Measurements from ENCODE around the gene ZDHHC22.
A peak's percentile ranks its signal among the peaks of the same experiment; 100 is the strongest.

The ZDHHC22 gene

DNA sequence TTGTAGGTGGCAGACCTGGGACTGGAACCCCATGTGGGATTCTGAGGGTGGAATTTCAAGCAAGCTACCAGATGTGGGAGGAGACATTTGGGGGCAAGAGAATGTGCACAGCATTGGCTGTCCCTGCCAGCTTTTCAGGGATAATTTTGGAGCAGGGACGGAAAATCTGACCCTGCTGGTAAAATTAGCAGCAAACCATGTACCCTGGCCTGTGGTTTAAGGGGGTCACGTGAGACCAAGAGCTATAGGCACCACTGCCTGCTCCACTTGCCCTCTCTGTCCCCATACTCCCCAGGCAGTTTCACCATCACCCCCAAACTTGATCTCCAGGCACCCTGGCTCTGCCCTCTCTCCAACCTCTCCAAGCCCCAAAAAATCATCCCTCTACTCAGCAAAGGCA lies 13.5 kb upstream of the ZDHHC22 start:
- peak; percentile 34 for DNase-seq

DNA sequence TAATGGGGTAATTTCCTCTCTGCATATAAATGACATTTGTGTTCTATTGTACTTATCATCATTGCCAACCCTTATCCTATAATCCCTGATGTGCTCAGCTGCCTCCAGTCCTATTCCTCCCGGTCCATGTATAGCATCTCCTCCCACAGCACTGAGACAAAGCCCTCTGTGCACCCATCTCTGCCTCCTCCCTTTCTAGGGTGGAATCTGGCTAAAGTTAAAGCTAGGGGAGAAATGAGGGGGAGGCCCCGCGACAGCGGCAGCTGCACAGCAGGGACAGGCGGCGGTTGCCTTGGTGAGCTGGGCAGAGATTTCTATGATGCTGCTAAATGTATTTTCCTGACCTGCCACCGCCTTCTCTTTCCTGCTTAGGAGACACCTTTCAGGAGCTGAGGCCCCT lies 12.8 kb upstream of the ZDHHC22 start:
- no peak for DNase-seq

DNA sequence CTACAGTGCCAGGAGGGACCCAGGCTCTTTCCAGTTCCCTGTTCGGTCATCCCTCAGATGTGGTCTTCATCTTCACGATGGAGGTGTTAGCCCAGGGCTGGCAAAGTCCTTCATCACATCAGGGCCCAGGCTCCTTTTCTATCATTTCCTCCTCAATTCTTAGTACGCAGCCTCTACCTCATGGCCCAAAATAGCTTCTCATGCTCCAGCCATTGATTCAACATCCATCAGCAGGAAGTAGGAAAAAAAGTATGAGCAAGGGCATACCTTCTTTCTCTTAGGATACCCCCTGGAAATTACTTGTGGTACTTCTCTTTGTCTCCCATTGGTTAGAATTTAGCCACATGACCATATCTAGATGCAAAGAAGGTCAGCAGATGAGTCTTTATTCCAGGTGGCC lies 12.2 kb upstream of the ZDHHC22 start:
- DNase-seq: no peak

DNA sequence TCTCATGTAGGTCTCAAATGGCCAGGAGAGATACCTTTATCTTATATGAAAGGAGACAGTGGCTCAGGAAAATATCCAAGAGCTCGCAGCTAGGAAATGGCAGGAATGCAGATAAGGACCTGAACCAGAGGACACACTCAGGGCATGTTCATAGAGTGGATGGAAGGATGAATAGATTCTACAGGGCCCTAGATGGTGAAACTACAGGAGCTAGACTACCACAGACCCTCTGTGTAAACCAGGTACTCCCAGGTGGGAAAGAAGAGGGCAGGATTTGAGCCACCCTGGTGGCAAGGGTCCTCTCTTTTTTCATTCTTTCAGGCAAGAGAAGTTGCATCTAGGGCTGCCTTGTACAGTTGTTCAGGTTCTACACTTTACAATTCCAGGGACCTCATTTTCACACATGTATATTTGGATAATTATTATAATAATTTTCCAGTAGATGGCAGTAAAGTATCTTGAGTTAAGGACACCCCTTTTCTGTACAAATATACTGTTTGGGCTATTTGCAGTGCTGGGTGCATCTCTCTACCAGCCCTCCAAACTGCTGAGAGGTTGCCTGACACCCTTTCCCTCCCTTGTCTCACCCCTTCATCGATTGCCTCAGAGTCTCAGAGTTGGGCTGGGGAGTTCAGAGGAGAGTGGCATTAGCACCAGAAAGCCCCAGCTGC lies 10.5 kb upstream of the ZDHHC22 start:
- no peak for DNase-seq

DNA sequence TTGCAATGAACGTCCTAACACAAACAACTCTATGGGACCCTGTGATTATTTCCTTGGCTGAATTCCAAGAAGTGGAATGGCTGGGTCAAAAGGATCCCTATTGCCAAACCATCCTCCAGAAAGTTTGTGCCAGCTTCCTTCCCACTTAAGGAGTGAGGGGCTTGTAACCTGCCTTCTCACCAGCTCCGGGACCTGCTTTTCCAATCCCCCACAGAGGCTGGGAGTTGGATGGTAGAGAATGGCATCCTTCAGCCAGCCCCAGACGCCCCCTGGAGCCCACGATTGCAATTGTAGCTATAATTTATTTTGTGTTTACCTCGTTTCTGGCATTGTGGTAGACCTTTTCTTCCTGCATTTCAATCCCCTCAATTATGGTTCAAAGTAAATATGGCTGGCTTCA lies 9.7 kb upstream of the ZDHHC22 start:
- no peak for DNase-seq

DNA sequence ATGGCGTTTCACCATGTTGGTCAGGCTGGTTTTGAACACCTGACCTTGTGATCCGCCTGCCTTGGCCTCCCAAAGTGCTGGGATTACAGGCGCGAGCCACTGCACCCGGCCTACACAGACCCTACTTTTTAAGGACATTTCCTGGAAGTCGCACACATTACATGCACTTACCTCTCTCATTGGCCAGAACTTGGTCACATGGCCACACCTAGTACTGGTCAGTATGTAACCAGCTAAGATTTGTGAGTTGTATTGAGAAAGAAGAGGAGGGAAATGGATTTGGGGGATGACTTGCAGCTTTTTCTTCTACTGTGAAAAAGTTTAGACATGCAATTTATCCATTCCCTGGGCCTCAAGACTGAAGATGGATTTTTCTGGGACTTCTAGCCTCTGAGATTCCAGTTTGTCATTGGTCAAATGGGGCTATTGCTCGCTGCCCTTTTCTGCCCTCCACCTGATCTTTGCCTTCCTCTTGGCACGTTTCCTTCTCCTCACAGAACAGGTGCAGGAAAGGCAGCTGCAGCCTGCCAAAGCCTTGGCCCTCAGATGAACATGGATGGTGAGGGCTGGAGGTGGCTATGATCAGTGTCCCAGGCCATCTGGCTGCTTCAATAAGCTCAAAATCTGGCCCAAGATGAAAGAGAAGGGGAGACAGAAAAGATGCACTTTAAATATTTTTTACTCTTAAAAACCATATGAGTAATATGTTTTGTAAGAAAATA lies 7.1 kb upstream of the ZDHHC22 start:
- DNase-seq: no peak

DNA sequence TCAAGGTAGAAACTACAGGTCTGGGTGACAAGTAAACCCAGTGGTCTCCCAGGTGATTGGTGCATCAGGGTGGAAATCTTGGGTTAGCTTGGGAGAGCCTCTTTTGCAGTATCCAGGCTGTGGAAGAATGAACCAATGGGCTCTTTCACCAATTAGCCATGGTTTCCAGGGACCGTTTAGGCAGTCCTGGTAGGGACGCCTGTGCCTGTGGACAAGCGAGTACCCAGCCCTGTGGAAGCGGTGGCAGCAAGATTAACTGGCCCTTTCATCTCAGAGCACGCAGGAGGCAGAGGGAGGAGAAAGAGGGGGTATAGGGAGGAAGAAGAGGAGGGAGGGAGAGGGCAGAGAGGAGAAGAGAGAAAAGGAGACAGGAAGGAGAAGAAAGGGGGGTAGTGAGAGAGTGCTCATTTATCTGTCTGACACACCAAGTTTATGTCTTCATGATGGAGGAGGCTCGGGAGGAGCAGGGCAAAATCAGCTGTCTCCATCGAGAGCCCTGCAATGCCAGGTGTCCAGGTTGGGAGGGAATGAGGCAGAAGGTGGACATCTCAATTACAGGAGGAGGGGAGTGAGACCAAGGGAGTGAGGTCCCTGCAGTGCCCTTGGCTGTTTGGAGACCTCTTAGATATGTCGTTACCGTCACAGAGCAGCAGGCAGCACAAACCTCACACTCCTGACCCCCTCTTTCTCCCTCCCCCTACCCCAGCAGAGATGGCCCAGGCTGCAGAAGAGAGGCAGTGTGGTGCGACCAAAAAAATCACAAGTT lies 4.6 kb upstream of the ZDHHC22 start:
- DNase-seq: no peak

DNA sequence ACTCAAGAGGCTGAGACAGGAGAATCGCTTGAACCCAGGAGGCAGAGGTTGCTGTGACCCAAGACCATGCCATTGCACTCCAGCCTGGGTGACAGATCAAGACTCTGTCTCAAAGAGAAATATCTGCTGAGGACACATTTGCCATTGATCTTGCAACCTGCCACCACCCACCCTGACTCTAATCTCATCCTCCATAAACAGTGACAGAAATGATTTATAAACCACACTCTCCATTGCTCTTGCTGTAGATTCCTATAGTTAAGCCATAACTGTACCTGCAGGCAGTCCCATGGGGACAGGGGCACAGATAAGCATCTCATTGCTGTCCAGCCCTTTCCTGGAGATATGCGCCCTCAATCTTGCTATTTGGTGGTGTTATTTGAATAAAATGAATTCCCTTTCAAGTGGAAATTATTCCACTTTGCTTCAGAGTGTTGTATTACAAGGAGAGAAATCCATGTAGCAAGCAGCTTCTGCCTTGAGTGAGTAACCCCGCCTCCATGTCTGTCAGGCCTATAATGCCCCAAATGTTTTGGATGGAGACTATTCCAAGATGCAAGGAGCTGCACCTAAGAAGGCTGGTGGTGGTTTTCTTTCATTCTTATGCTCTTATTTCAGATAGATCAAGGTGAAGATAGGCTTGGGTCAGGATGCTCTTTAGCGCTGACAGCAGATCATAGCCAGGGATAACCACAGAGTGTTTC lies 3.0 kb upstream of the ZDHHC22 start:
- no peak for DNase-seq

DNA sequence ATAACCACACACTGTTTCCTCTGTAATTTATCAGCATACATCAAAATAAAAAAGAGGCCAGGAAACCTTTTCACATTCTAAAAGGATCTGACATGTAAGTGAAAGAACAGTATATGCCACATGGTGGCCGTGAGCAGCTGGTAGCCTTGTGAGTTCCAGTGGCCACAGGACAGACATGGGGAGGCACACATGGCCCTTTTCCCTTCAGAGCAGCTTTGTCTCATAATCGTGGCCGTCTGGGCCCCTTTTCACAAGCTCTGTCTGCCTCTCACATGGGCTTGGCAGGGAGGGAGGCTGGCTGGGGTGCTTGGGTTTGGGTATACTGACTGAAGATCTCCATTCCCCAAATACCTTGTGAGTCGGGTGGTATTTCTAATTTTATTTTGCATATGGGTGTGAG lies 1.5 kb upstream of the ZDHHC22 start:
- no peak for DNase-seq

DNA sequence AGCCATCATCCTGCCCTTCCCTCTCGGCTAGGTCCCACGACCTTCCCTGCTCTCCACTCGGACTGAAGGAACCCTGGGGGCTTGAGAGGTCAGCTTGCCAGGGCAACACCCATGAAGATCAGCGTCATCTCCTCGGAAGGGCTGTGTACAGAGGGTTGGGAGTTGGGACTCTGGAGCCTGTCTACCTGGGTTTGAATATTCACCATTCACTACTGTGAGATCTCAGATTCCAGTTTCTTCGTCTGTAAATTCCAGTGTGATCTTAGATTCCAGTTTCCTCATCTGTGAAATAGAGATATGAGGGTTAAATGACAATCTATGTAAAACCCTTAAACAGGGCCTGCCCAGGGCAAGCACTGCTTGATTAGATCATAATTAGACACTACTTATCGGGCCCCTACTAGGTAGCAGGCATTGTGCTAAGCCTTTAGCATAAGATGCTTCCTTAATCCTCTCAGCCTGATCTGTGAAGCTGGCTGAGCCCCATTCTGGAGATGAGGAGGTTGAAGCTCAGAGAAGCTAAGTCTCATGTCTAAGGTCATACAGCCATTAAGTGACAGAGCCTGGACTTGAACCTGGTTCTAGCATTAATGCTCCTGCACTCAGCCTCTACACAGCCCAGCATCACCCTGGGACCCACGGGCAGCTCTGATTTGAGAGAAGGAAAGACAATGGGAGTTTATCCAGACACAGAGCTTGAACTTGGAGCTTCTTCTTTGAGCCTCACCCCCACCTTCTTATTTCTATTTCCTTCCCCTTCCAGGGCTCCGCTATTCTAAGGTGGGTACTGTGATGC lies 612 bp upstream of the ZDHHC22 start:
- DNase-seq: no peak

DNA sequence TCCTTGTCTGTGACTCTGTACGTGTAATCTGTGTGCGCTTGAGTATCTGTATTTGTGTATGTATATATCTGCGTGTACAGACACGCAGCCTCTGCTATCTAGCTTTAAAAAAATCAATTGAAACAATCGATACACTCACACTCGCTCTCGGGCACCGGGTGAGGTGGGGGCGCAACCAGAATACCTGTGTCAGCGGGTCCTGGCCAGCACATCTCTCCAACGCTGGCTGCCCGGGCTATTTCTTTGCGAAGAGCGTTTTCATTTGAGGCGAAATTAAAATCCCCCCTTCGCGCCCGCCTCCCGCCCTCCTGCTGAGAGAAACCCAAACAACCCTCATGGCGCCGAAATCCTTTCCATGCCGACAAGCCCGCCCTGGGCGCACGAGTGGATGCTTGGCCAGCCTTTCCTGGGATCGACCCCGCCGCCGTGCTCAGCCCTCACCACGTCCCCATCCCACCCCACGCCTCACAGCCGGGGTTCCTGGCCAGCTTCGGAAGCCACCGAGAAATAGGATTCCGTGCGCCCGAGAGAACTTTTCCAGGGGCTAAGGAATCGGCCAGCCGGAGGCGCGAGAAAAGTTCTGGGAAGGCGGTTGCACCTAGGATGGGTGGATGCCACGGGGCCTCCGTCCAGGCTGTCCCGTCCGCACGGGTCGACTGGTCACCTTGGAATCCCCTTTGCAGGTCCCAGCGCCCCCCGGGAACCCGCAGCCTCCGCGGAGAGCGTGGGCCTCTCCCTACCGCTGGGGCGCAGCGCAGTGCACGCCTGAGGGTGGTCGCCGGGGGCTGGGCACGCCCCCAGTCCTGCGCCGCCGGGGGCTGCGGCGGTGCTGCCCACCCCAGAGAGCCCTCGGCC lies 1.0 kb downstream of the ZDHHC22 start:
- no peak for DNase-seq

DNA sequence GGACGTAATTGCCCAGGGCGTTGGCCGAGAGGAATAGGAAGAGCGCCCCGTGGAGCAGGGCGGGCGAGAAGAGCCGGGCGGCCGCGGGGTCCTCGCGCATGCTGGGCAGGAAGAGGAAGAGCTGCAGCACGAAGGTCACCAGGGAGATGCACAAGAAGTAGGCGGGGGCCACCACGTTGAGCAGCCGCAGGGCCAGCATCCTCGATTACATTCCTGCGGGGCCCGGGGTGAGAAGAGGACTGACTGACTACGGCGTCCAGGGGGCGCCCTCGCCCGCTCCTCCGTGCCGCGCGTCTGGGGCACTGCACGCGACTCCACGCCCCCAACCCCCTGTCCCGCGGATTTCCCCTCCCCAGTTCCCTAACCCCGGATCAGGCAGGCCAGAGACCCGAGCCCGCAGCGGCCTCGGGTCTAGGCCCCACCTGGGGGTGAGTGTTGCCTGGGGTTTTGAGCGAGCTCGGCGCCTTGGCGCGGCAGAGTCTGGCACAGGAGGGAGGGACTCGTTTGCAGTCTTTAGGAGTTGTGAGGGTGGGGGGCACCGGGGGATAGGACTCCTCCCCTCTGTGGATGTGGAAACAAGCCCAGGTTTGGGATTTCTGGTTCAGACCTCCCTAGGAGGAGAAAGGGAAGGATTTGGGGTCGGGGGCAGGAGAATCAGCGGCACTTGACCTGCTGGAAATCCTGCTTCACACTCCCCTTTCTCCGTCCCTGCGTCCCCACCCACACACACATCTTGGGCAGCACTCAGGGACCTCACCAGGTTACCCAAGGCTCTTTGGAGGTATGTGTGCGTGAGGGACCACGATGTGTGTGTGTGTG lies 1.8 kb downstream of the ZDHHC22 start:
- DNase-seq: no peak

DNA sequence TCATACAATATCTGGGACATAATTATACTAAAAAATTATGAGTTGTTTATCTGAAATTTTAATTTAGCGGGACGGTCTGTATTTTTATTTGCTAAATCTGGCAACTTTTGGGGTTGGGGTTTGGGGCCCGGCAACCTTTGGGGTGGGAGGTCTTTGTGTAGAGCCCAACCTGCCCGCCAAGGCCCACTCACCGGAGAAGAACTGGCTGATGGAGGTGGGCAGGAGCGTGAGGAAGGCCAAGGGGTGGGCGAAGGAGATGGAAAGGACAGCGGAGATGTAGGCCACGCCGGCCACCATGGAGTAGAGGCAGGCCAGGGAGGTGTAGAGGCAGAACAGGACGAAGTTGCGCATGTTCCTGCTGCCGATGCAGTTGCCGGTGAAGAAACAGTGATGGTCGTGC lies 2.6 kb downstream of the ZDHHC22 start:
- DNase-seq: no peak

DNA sequence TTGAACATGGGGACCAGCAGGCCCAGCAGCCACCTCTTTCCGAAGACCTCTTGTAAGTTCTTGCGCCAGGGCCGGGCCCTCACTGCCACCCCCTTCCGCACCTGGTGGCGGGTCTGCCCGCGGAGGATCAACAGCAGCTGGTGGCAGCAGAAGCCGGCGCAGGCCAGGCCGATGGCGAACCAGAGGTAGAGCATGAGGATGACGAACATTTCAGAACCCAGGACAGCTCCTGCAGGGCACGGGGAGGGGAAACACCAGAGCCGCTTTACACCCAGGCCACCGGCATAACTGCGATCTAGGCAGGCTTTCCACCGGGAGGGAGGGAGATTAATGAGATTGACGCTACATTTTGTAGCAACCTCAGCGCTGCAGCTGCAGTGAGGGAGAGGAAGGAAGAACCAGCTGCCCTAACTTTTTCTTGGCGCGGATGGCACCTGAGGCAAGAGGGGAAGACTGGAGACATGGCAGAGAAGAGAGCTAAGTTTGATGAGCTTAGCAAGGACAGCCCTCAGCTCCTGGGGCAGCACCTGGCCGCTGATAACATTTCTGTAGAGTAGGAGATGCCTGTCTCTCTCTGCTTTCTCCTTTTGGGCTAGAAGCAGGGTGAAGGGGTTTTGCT lies 7.8 kb downstream of the ZDHHC22 start:
- peak; percentile 80 for DNase-seq

DNA sequence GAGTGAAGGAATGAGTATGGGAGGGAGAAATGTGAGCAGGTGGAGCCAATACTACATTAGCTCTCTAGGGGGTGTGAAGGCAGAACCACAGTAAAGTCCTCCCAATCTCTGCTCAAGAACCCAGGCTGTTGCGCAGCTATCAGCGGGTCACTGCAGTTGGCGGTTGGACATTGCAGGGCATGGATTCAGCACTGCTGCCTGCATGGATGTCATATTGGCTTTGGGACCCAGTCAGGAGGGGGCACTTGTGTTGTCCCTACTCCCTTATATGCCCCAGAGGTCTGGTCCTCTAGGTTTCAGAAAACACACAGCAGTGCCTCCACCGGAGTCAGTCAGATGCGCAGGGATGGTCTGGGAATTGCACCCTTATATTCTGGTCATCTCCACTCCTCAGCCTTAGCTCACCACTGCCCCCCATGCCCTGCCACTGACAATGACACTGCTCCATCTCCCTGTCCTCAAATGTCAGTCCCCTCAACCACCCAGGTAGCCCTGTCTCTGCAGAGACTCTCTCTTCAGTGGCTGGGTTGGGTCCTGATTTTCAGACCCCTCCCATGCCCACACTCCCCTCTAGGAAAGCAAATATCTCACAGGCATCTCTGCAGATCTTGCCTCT lies 9.6 kb downstream of the ZDHHC22 start:
- no peak for DNase-seq

DNA sequence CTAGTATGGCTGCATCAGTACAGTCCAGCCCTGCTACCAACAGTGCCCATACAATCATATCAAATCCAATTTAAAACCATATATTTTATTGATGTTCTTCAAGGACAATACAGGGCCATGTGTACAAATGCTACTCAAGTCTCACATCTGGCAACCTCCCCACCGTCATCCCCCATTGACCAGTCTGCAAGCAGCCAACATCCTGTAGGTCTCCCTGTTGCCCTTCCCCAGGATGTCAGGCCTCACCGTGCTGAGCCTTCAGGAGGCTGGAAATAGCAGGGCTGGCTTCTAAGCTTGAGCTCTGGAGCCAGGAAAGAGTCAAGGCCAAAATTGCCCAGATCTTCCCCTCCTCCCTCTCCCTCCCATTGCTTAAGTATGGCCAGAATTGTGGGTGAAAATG lies 10.4 kb downstream of the ZDHHC22 start:
- DNase-seq: no peak

DNA sequence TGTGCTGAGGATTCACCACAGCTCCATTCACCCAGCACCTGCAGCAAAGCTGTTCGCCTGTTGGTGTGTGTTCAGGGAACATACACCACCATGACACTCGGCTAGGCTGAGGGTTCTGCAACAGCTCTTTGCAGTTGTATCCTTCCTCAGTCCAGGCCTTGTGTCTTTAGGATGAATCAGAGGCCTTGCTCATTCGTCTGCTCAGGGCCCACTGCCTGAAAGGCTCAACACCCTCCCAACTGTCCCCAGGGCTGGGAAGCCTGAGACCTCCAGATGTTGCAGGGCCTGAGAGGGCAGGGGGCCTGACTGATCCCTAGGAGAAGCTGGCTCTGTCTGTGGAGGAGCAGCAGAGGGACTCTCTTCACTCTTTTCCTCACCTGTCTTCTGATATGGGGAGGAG lies 11.2 kb downstream of the ZDHHC22 start:
- no peak for DNase-seq

DNA sequence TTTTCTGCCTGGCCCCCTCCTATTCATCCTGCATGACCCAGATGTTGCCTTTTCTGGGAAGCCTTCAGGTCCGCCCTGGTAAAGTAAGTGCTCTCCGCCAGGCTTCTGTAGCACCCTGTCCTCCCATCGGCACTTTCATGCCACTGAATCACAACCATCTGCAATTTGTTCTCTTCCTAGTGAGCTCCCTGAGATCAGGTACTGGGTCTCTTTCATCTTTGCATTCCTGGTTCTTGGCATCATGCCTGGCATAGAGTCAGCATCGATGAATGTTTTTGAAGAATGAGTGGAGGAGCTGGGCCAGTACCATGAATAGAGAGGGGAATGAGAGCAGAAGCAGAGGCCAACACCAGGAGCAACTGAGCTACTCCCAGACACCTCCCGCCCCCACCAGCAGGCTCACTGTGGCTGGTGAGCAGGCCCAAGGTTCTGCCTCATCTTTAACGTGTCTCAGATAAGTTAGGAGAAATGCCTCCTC lies 13.1 kb downstream of the ZDHHC22 start:
- DNase-seq: no peak

DNA sequence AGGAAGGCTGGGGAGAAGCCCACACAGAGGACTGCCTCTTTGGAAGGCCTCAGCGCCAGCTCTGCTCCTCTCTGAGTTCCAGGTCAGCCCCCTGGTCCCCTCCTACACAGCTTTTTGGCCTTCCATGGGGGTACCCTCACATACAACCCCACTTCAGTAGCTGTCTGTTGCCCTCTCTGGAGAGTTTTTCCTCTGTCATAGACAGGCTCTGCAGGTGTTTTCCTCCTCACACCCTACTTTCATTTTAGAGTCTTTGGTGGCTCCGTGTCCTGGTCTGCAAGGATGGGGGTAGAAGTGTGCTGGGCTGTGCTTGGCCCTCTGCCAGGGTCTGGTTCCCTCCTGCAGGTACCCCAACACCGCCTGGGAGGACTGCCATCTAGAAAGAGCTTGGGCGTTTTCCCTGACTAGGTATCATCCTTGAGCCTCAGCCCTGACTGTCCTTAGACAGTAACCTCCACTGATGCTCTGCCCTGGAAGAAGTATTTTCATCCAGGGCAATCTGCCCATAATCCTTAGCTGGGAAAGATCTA lies 15.1 kb downstream of the ZDHHC22 start:
- no peak for DNase-seq

Data from femur (tissue), 1 donor.